IMR-90 (cell line): ENCODE data around the gene SCGB1A1. TPM values are rescaled to one million over a fixed set of nuclear protein-coding genes. Genes with fewer than 3 reads are reported as not detected.

ENCODE experiments used
- ATAC-seq: fragments of 200-7000 bp; cut with Tn5 transposase; 2 replicates; pipeline ENCODE4 v1.9.1; 2020; ENCODE audit warnings: low read depth, mild to moderate bottlenecking, moderate library complexity
- BruUV-seq: library from RNA; stranded (reverse); fragments of 400-500 nt; replicated peaks from 2 replicates; lab custom pipeline; 2021; lab: Mats Ljungman, UMichigan
- CTCF ChIA-PET: fragments of 300-600 bp; formaldehyde crosslinking; extraction: SDS; loops from one replicate; lab custom pipeline; 2021; ENCODE audit warnings: antibody characterized with exemption; lab: Yijun Ruan, JAX
- POLR2A ChIA-PET: fragments of 300-600 bp; sonication (Branson Sonifier 250); formaldehyde crosslinking; loops from one replicate; lab custom pipeline; 2022; ENCODE audit warnings: antibody characterized with exemption; ENCODE audit not compliant: unreplicated experiment; lab: Charles Lee
- DNase-seq: peaks from one replicate; pipeline ENCODE4 v3.0.0; 2013
- H2AFZ ChIP-seq: replicated peaks from 2 replicates; pipeline ENCODE3; 2013; ENCODE audit warnings: low read length, mild to moderate bottlenecking; ENCODE audit not compliant: poor library complexity
- H2AK5ac ChIP-seq: 2 replicates; pipeline ENCODE4 v1.6.1; 2013; ENCODE audit warnings: low read depth, low read length, inconsistent platforms
- H2AK9ac ChIP-seq: replicated peaks from 2 replicates; pipeline ENCODE3; 2013; ENCODE audit warnings: mild to moderate bottlenecking, low read depth, low read length, moderate library complexity; ENCODE audit not compliant: poor library complexity
- H2BK120ac ChIP-seq: 2 replicates; pipeline ENCODE4 v1.6.1; 2013; ENCODE audit warnings: low read depth, low read length, inconsistent platforms
- H2BK15ac ChIP-seq: 3 replicates; pipeline ENCODE4 v1.6.1; 2013; ENCODE audit warnings: low read depth, low read length, inconsistent platforms
- H2BK20ac ChIP-seq: 2 replicates; pipeline ENCODE4 v1.6.1; 2013; ENCODE audit warnings: low read depth, mild to moderate bottlenecking, inconsistent platforms, low read length, moderate library complexity
- H2BK5ac ChIP-seq: 2 replicates; pipeline ENCODE4 v1.6.1; 2013; ENCODE audit warnings: mild to moderate bottlenecking, low read depth, low read length, inconsistent platforms; ENCODE audit not compliant: poor library complexity, severe bottlenecking
- H3K14ac ChIP-seq: replicated peaks from 2 replicates; pipeline ENCODE4 v1.6.1; 2013; ENCODE audit warnings: low read depth, low read length, inconsistent platforms
- H3K18ac ChIP-seq: 2 replicates; pipeline ENCODE4 v1.6.1; 2013; ENCODE audit warnings: low read depth, low read length, control low read depth
- H3K23ac ChIP-seq: 2 replicates; pipeline ENCODE4 v1.6.1; 2013; ENCODE audit warnings: low read depth, low read length, inconsistent platforms
- H3K27ac ChIP-seq: 2 replicates; pipeline ENCODE4 v1.5.1; 2013; ENCODE audit warnings: mild to moderate bottlenecking, control low read depth, low read length; ENCODE audit not compliant: insufficient read depth
- H3K27me3 ChIP-seq: 2 replicates; pipeline ENCODE4 v1.6.1; 2013; ENCODE audit warnings: low read length; ENCODE audit not compliant: control insufficient read depth, insufficient read depth
- H3K36me3 ChIP-seq: 2 replicates; pipeline ENCODE4 v1.6.1; 2013; ENCODE audit warnings: low read length, mixed read lengths; ENCODE audit not compliant: control insufficient read depth, insufficient read depth
- H3K4ac ChIP-seq: 2 replicates; pipeline ENCODE4 v1.6.1; 2013; ENCODE audit warnings: low read depth, low read length, inconsistent platforms
- H3K4me1 ChIP-seq: 2 replicates; pipeline ENCODE4 v1.6.1; 2013; ENCODE audit warnings: low read length, mixed read lengths; ENCODE audit not compliant: control insufficient read depth, insufficient read depth
- H3K4me2 ChIP-seq: 2 replicates; pipeline ENCODE4 v1.6.1; 2013; ENCODE audit warnings: low read depth, mild to moderate bottlenecking, control low read depth, low read length, moderate library complexity
- H3K4me3 ChIP-seq: 2 replicates; pipeline ENCODE4 v1.5.1; 2013; ENCODE audit warnings: low read depth, mild to moderate bottlenecking, control low read depth, low read length, moderate library complexity; ENCODE audit not compliant: insufficient read depth
- H3K56ac ChIP-seq: 2 replicates; pipeline ENCODE4 v1.6.1; 2013; ENCODE audit warnings: low read length, inconsistent platforms; ENCODE audit not compliant: insufficient read depth; ENCODE audit errors: extremely low read depth
- H3K79me1 ChIP-seq, 2 experiments: 2 replicates each; pipeline ENCODE4 v1.6.1; 2013; ENCODE audit warnings: low read length in 2 of 2, inconsistent platforms in 1 of 2, low read depth in 1 of 2
- H3K9ac ChIP-seq: 2 replicates; pipeline ENCODE4 v1.6.1; 2013; ENCODE audit warnings: low read depth, low read length, control low read depth
- H3K9me1 ChIP-seq: 2 replicates; pipeline ENCODE4 v1.6.1; 2013; ENCODE audit warnings: low read length, inconsistent platforms; ENCODE audit not compliant: insufficient read depth
- H3K9me3 ChIP-seq: 2 replicates; pipeline ENCODE4 v1.6.1; 2013; ENCODE audit warnings: low read length; ENCODE audit not compliant: control insufficient read depth, insufficient read depth
- H4K20me1 ChIP-seq: 2 replicates; pipeline ENCODE4 v1.6.1; 2013; ENCODE audit warnings: low read length, inconsistent platforms; ENCODE audit not compliant: insufficient read depth
- H4K5ac ChIP-seq: 2 replicates; pipeline ENCODE4 v1.6.1; 2013; ENCODE audit warnings: mild to moderate bottlenecking, low read depth, low read length, control low read depth
- H4K8ac ChIP-seq, 2 experiments: 2 replicates each; pipeline ENCODE4 v1.6.1; 2013; ENCODE audit warnings: low read depth in 2 of 2, low read length in 2 of 2, control low read depth in 1 of 2, inconsistent platforms in 1 of 2
- H4K91ac ChIP-seq: 2 replicates; pipeline ENCODE4 v1.6.1; 2013; ENCODE audit warnings: low read depth, low read length, inconsistent platforms; ENCODE audit not compliant: insufficient read depth
- BHLHE40 ChIP-seq: fragments of 150-350 bp; IDR thresholded peaks from 2 replicates; pipeline ENCODE4 v1.6.1; 2016; ENCODE audit warnings: mild to moderate bottlenecking, low read depth, low read length
- CEBPB ChIP-seq: IDR thresholded peaks from 2 replicates; pipeline ENCODE4 v1.6.1; 2012; ENCODE audit warnings: low read depth, low read length, improper control_type of control experiment
- CHD1 ChIP-seq: IDR thresholded peaks from 2 replicates; pipeline ENCODE4 v1.6.1; 2012; ENCODE audit warnings: low read depth, low read length, improper control_type of control experiment
- CTCF ChIP-seq: conservative IDR thresholded peaks from 2 replicates; pipeline ENCODE4 v1.5.1; 2012; ENCODE audit warnings: mild to moderate bottlenecking, low read depth, low read length, improper control_type of control experiment
- ELK1 ChIP-seq: fragments of 150-350 bp; IDR thresholded peaks from 2 replicates; pipeline ENCODE4 v1.6.1; 2016; ENCODE audit warnings: low read depth, mild to moderate bottlenecking, low read length, moderate library complexity, borderline replicate concordance
- FOS ChIP-seq: fragments of 150-350 bp; IDR thresholded peaks from 2 replicates; pipeline ENCODE4 v1.6.1; 2016; ENCODE audit warnings: low read depth, low read length
- MAFK ChIP-seq: IDR thresholded peaks from 2 replicates; pipeline ENCODE4 v1.6.1; 2012; ENCODE audit warnings: low read depth, low read length, improper control_type of control experiment
- MAZ ChIP-seq: IDR thresholded peaks from 2 replicates; pipeline ENCODE4 v1.6.1; 2012; ENCODE audit warnings: low read depth, mild to moderate bottlenecking, low read length, improper control_type of control experiment, moderate library complexity, borderline replicate concordance
- MXI1 ChIP-seq: IDR thresholded peaks from 2 replicates; pipeline ENCODE4 v1.6.1; 2012; ENCODE audit warnings: low read depth, mild to moderate bottlenecking, low read length, moderate library complexity, borderline replicate concordance
- NFE2L2 ChIP-seq: fragments of 150-350 bp; IDR thresholded peaks from 2 replicates; pipeline ENCODE4 v1.6.1; 2016; ENCODE audit warnings: low read depth, mild to moderate bottlenecking, low read length
- POLR2A ChIP-seq: IDR thresholded peaks from 2 replicates; pipeline ENCODE4 v1.6.1; 2012; ENCODE audit warnings: mild to moderate bottlenecking, low read depth, low read length
- RAD21 ChIP-seq: IDR thresholded peaks from 2 replicates; pipeline ENCODE4 v1.6.1; 2012; ENCODE audit warnings: low read length, improper control_type of control experiment
- RCOR1 ChIP-seq: IDR thresholded peaks from 2 replicates; pipeline ENCODE4 v1.6.1; 2012; ENCODE audit warnings: mild to moderate bottlenecking, low read length, improper control_type of control experiment; ENCODE audit not compliant: insufficient replicate concordance
- RFX5 ChIP-seq: IDR thresholded peaks from 2 replicates; pipeline ENCODE4 v1.8.0; 2012; ENCODE audit warnings: low read depth, mild to moderate bottlenecking, low read length, moderate library complexity
- SMC3 ChIP-seq: fragments of 150-350 bp; IDR thresholded peaks from 2 replicates; pipeline ENCODE4 v1.6.1; 2016; ENCODE audit warnings: low read depth, mild to moderate bottlenecking, antibody characterized with exemption, low read length, moderate library complexity
- USF2 ChIP-seq: fragments of 150-350 bp; IDR thresholded peaks from 2 replicates; pipeline ENCODE4 v1.6.1; 2017; ENCODE audit warnings: mild to moderate bottlenecking, antibody characterized with exemption, low read length, low read depth
- WGBS, 2 experiments: methylation state at CpG; one replicate each; pipeline versions ENCODE4 v1.1.5 to v1.1.7; 2013; ENCODE audit warnings: missing lambda C conversion rate in 2 of 2; ENCODE audit not compliant: insufficient read length in 1 of 2; ENCODE audit errors: extremely low coverage in 2 of 2; 5-methylcytosine and 5-hydroxymethylcytosine counted together
- dilution Hi-C: fragments of 300-500 bp; cut with HindIII; formaldehyde crosslinking; loops from one replicate; pipeline ENCODE4 v1.14.3; 2018; ENCODE audit warnings: low sequenced_read_pairs; ENCODE audit not compliant: unreplicated experiment
- in situ Hi-C: fragments of 300-500 bp; cut with MboI; formaldehyde crosslinking; loops from 3 replicates; pipeline ENCODE4 v1.14.3; 2019; ENCODE audit warnings: low sequenced_read_pairs, inconsistent platforms, mixed read lengths
- intact Hi-C: fragments of 100-400 bp; cut with micrococcal nuclease; formaldehyde crosslinking; loops from 2 replicates; pipeline ENCODE4 v1.10.0; 2022
- polyA plus RNA-seq, 3 experiments: library from polyadenylated mRNA; depleted of rRNA; stranded (reverse); fragments of >200 nt; gene quantifications; 2 replicates each; pipeline ENCODE4 v1.2.3, GENCODE V29; 2012; ENCODE audit warnings: low replicate concordance in 1 of 3
- total RNA-seq: library from RNA; depleted of rRNA; stranded (reverse); fragments of >200 nt; gene quantifications from 2 replicates; pipeline ENCODE4 v1.2.3, GENCODE V29; 2012

SCGB1A1 gene
- total and polyA plus RNA-seq, 2 of the 4 experiments (the other 2 are of a cell fraction), result not detected

- no peaks in the 10 kb centered on the region for H3K9me3 ChIP-seq
- dilution Hi-C loops, result no loop called here
- no peak overlapping the region for H2BK5ac ChIP-seq
- H4K8ac ChIP-seq, result no peak overlapping the region
- no peak for ATAC-seq
- no peak overlapping the region for H2AFZ ChIP-seq
- TF ChIP-seq BHLHE40, result no peak
- TF ChIP-seq CHD1, result no peak
- TF ChIP-seq MAFK, result no peak
- TF ChIP-seq RFX5, result no peak
- no peak for TF ChIP-seq ELK1
- TF ChIP-seq CEBPB, result no peak
- no peak for TF ChIP-seq RAD21
- no peak for TF ChIP-seq NFE2L2
- TF ChIP-seq POLR2A, result no peak
- no peak for TF ChIP-seq USF2
- no peak for TF ChIP-seq MAZ
- TF ChIP-seq RCOR1, result no peak
- TF ChIP-seq MXI1, result no peak
- TF ChIP-seq SMC3, result no peak
- TF ChIP-seq CTCF, result no peak
- no peak for TF ChIP-seq FOS
- no peak overlapping the region for H2BK20ac ChIP-seq
- no peaks in the 10 kb centered on the region for H3K9me1 ChIP-seq
- H3K79me1 ChIP-seq, result no peaks in the 10 kb centered on the region; a peak in 1 of 4 replicates
- intact Hi-C loops, result no loop called here
- no peak overlapping the region for H2BK15ac ChIP-seq
- 74% methylated on average over 8 of the region's 12 CpGs; no CpG with 5 or more reads in 1 of the 2 experiments for WGBS, 2 experiments
- no peak overlapping the region for H3K18ac ChIP-seq
- H3K14ac ChIP-seq, result no peak overlapping the region
- no peaks in the 10 kb centered on the region for H3K27me3 ChIP-seq
- no peak overlapping the region for H3K27ac ChIP-seq
- no peak overlapping the region for H2AK9ac ChIP-seq
- no peak overlapping the region for H2AK5ac ChIP-seq
- no peak overlapping the region for H3K9ac ChIP-seq
- H3K4me2 ChIP-seq, result no peak overlapping the region
- H3K4ac ChIP-seq, result no peak overlapping the region
- CTCF ChIA-PET, result no interaction called here
- H4K20me1 ChIP-seq, result no peaks in the 10 kb centered on the region
- H3K4me1 ChIP-seq, result peaks cover 7% of the 10 kb centered on the region
- no peak overlapping the region for H3K56ac ChIP-seq
- H2BK120ac ChIP-seq, result no peak overlapping the region
- no peak overlapping the region for H4K5ac ChIP-seq
- in situ Hi-C loops, result no loop called here
- H3K36me3 ChIP-seq, result no peaks in the 10 kb centered on the region
- POLR2A ChIA-PET, result no interaction called here
- no peak overlapping the region for H3K23ac ChIP-seq
- no peak overlapping the region for H3K4me3 ChIP-seq
- no peak for DNase-seq
- H4K91ac ChIP-seq, result no peak overlapping the region
- BruUV-seq, result no TSS peak
Measured at GRCh38 chr11:62416596-62416995, 2.2 kb upstream of the SCGB1A1 start.
